GM19468 (cell line): ENCODE data around the gene ZBTB7C.

Experiments
- ATAC-seq: cut with Tn5 transposase; IDR thresholded peaks from one replicate; pipeline ENCODE4 v1.9.1; 2021; ENCODE audit warnings: mild to moderate bottlenecking, moderate library complexity, moderate number of reproducible peaks; ENCODE audit not compliant: unreplicated experiment; ENCODE audit errors: extremely low read depth

Gene ZBTB7C

GRCh38 chr18:48116017-48116416 lies 293.2 kb downstream of the ZBTB7C start:
- no peak for ATAC-seq

- no peak for ATAC-seq
These were observed 295.5 kb downstream of the ZBTB7C start for GRCh38 chr18:48113691-48114090.

- ATAC-seq, result no peak
These were observed 297.6 kb downstream of the ZBTB7C start for GRCh38 chr18:48111587-48111986.

GRCh38 chr18:48110797-48111196 lies 298.4 kb downstream of the ZBTB7C start:
- no peak for ATAC-seq

- ATAC-seq, result no peak
These were observed 299.2 kb downstream of the ZBTB7C start for GRCh38 chr18:48109961-48110493.

GRCh38 chr18:48108136-48108535 lies 301.0 kb downstream of the ZBTB7C start:
- no peak for ATAC-seq

GRCh38 chr18:48106976-48107781 lies 302.0 kb downstream of the ZBTB7C start:
- ATAC-seq, result no peak

- no peak for ATAC-seq
These were observed 302.7 kb downstream of the ZBTB7C start for GRCh38 chr18:48106498-48106897.

- no peak for ATAC-seq
These were observed 303.9 kb downstream of the ZBTB7C start for GRCh38 chr18:48105317-48105716.

GRCh38 chr18:48104705-48105104 lies 304.5 kb downstream of the ZBTB7C start:
- ATAC-seq, result no peak

GRCh38 chr18:48100651-48101165 lies 308.5 kb downstream of the ZBTB7C start:
- ATAC-seq, result no peak

- no peak for ATAC-seq
These were observed 309.0 kb downstream of the ZBTB7C start for GRCh38 chr18:48100165-48100575.

GRCh38 chr18:48099481-48100164 lies 309.6 kb downstream of the ZBTB7C start:
- ATAC-seq, result no peak

- no peak for ATAC-seq
These were observed 310.6 kb downstream of the ZBTB7C start for GRCh38 chr18:48098538-48098937.

- no peak for ATAC-seq
These were observed 311.2 kb downstream of the ZBTB7C start for GRCh38 chr18:48098007-48098406.

GRCh38 chr18:48095726-48096125 lies 313.5 kb downstream of the ZBTB7C start:
- no peak for ATAC-seq

- no peak for ATAC-seq
These were observed 316.1 kb downstream of the ZBTB7C start for GRCh38 chr18:48093104-48093503.

- no peak for ATAC-seq
These were observed 317.2 kb downstream of the ZBTB7C start for GRCh38 chr18:48091869-48092497.

GRCh38 chr18:48090702-48091101 lies 318.5 kb downstream of the ZBTB7C start:
- no peak for ATAC-seq

GRCh38 chr18:48090021-48090420 lies 319.2 kb downstream of the ZBTB7C start:
- ATAC-seq, result no peak
